Activated T-helper 1 cell treated with anti-CD3 and anti-CD28 coated beads, Interleukin-2, amount 50 U/mL, for 16 hours (primary cell): Measurements from ENCODE around the gene ANKS3.

Experiments
- DNase-seq, 2 donors: peaks; one replicate each; pipeline ENCODE4 v3.0.0-alpha.2; 2020; ENCODE audit warnings: low read depth in 1 of 2, low spot score in 1 of 2

The ANKS3 gene

DNA sequence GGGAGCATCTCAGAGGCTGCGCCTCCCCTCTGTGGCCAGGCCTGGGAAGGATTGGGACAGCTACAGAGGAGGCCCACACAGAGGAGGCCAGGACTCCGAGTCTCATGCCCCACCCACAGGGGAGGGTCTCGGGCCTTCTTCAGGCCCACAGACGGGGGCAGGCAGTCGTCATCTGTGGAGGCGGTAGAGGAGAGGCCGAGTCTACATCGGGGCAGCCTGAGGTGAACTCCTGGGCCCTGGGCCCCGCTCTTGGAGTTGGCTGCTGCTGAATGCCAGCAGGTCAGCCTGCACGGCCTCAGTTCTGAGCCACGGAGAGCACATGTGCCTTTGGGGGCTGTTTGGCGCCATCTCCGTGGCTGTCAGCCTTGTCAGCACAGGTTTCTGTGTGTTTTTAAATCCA is 48.8 kb downstream of the ANKS3 start:
- DNase-seq: no peak

DNA sequence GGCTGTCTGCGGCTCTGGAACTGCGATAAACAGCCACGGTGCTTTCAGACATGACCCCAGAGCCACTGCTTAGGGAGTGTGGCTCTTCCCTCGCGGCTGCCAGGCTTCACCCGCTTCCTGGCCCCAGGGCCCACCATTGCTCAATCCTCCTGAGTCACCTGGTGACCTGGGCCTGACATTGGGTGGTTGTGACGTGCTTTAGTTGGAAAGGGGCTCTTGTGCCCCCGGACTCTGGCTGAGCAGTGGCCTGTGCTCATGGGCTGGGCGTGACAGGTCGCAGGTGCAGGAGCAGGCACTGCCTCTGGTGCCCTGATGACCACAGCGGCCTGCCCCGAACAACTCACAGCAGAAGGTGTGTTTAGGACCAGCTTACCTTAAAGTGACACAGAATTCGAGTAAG is 49.3 kb downstream of the ANKS3 start:
- DNase-seq: no peak

DNA sequence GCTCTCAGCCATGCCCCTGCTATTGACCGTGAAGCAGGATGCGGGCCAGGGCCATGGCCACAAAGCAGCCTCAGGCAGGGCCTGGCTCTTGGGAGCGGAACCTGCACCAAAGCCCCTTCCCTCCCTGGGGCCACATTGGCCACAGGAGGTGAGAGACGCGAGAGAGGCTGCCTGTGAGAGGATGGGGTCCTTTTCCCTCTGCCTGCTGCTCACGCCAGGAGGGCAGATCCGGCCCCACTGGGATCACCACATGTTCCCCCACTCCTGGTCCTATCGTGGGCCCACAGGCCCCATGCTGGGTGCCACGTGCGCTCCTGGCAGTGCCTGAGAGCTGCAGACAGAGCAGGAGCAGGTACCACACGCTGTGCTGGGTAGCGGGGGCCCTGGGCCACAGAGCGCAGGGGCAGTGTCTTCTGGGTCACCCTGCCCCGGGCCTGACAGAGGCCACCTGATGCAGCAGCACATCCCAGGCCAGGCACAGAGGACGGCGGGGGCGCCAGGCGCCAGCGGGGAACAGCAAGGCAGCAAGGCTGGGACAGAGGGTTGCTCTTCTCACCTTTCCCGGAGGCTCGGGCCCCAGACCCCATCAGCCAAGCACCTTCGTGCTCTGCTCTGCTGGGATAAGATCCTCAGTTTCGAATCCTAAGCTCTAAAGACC is 49.9 kb downstream of the ANKS3 start:
- no peak for DNase-seq

DNA sequence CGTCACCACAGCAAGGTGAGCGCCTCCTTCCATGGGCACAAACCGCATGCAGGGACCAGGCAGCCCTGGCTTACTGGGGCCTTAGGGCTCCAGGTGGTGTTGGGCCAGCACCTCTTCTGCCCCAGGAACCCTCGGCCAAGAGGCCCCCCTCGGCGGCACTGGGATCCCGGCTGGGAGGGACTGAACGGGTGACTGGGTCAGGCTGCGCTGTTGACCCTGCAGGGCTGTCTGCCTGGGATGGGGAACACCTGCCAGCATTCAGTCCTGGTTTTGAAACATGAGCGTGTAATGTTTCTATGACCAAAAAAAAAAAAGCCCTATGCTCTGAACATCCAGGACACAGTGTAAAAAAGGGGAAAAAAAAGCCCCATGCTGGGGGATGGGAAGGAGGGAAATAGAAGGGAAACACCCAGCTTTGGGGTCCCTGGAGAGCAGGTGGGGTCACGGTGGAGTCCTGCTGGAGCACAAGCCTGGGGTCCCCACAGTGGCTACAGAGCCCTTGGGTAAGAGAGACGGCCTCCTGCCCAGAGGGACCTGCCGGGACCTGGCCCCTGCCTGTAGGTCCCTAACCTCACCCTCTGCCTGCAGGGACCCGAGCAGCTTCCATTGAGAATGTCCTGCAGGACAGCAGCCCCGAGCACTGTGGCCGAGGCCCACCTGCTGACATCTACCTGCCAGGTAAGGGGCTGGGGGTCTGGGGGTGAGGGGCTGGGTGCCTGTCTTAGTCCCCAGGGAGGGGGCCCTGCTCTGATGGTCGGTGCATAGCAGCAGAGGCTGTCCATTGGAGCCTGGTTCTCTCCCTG is 50.6 kb downstream of the ANKS3 start:
- DNase-seq: no peak

DNA sequence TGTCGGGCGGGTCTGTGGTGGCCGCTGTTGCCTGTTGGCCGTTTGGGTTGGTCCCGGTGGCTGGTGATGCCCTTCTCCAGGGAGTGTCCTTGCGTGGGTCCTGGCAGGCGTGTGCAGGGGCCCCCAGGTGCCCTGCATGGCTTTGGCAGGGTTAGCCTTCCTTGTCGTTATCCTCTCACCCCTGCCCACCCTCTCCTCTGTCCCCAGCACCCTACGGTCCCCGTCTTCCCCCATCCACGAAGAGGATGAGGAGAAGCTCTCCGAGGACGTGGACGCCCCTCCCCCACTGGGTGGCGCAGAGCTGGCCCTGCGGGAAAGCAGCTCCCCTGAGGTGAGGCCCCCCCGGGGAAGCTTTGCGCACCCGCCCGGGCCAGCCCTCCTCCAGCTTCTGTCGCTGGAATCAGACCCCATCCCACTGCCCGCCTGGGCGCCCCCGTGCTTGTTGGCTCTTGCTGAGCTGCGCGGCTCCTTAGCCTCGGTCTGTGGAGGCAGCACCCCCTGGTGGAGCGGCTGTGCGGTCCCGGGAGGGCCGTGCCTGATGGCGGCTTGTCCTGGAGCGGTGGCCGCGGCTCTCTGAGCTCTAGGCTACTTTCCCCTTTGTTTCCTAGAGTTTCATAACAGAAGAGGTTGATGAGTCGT is 51.3 kb downstream of the ANKS3 start:
- DNase-seq: no peak

DNA sequence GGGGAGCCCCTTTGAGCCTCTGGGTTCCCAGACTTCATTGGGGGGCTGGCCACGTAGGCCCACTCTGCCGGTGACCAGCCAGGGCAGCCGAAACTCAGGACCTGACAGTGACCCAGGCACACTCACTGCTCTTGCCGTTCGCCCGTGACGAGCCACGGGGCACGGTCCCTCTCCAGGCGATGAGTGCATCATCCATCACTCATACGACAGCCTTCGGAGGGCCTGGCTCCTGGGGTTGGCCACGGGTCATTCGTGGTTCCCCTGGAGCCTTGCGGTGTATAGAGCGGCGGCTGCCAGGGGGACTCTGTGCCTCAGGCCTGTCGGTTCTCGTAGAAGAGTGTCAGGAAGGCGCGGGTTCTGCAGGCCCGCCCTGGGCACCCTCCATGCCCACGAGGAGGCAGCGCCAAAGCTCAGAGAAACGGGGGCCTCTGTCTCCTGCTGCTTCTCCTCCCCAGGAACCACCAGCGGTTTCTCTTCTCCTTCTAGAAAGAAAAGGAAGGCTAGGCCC is 51.9 kb downstream of the ANKS3 start:
- no peak for DNase-seq

DNA sequence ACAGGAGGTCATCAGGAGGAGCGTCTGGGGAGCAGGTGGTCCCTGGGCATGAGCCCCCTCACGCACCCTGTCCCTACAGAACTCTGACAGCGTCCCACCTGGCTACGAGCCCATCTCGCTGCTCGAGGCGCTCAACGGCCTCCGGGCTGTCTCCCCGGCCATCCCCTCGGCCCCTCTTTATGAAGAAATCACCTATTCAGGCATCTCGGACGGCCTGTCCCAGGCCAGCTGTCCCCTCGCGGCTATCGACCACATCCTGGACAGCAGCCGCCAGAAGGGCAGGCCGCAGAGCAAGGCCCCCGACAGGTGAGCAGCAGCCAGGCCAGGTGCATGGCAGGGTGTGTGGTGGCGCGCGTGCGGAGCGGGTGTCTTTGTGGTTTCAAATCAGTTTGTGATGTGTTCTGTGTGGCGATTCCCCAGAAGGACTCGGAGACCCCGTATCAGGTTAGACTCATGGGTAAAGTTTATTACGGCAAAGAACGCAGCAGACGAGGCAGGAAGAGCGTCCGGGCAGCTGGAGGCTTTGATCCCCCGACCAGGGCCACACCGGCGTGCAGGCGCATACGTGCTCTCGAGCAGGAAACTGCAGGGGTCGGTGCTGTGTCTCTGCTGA is 52.5 kb downstream of the ANKS3 start:
- DNase-seq: no peak

DNA sequence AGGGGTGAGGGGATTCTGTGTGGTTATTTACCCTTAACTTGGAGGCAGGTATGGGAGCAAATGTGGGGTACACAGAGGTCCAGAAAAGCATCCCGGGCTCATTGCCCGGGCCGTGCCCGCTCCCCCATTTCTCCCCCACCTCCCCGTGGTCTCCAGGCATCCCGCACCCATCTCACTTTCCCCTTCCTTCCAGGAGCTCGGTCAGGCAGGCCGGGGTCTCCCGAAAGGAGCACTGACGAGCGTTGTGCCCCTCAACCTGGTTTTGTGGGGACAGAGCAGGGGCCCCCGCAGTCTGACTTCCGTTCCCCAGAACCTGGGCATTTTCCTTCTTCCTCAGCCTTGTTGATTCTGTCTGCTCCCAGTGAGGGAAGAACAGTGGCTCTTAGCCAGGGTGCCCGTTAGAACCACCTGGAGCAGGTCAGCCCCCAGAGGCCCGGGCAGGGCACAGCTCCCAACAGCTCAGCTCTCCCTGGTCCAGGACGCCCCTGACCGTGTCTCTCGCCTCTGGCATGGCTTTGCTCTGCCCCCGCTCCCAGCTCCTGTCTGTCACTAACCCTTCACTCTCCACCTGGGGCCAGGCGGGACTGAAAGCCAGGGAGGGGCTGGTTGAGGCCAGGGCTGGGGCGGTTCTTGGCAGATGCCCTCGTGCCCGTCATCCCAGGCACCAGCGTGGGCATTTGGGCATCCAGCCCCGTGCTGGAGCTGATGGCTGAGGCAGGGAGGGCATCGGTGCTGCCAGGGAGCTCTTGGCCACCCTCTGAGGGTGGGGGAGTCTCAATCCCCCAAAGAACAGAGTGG is 53.2 kb downstream of the ANKS3 start:
- DNase-seq: no peak

DNA sequence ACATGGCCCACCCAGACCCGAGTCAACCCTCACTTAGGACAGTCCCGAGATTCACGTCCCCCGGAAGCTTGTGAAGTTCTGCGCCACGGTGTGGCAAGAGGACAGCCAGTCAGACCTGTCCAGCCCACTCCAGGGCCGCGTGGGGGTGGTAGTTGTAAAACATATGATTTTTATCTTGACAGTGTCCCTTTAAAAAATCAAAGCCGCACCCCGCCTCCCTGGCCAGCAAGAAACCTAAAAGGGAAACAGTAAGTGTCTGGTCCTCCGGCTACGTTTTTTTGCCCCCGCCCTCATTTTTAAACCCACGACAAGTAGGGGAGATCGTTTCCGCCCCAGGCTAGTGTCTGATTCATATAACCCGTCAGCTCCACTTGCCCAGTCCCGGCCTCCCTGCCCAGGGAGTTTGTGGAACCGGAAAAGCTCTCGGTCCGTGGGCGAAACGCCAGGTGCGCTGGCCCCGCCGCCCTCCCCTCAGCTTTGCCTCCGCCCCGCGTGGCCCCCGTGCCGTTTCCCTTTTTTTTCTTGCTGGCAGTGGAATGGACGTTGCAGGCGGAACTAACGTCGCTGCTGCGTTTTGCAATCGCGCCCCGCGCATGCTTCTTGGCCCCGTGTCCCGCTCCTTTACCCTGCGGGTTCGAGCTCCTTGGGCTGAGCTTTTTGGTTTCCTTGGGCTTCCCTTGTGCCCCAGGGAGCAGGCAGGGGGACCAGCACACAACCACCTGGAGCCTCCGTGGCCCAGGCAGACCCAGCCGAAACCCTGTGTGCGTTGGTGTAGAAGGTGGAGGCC is 54.0 kb downstream of the ANKS3 start:
- DNase-seq: no peak

DNA sequence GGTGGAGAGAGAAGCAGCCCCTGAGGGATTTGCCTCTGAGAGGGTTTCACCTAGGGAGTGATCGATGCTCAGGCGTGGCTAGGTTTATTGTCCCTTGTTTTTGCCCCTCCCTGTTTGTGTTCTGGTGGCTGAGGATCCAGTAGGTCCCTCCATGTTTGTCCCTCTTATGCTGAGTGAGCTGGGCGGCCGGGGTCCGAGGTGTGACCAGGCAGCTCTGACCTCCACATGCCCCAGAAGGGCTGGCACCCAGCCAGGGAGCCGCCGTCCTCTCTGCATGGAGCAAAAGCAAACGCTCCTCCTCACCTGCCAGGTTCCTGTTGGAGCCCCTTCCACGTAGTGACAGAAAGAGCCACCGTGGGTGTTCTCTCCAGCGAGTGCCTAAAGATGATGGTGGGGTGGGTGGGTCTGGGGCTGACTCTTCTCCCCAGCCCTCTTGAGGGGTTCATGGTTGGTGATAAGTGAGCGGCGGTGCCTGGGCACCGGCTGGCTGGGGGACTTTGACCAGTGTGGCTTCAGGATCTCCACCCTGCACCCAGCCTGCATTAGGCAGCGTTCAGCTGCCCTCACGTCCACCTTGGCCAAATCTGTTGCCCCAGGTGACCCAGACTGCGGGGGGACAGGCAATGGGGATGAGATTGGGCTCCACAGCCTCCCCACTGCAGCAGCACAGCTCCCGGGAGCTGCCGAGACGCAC is 54.8 kb downstream of the ANKS3 start:
- DNase-seq: no peak

DNA sequence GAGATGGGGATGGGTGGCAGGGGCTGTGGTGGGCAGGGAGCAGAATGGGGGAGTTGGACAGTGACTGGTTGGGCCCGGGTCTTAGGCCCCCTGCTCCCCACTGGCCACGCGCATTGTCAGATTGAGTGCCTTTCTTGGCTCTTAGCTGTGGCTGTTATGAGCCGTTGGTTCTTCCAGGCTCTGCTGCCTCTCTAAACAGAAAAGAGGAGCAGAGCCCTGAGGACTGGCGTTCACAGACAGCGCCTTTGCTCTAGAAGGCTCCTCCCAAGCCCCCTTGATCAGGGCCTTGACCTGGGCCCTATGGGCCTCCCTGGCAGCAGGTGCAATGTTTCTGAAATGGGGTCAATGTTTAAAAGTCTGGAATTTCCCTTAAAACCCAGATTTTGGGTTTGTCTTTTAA is 55.5 kb downstream of the ANKS3 start:
- no peak for DNase-seq

DNA sequence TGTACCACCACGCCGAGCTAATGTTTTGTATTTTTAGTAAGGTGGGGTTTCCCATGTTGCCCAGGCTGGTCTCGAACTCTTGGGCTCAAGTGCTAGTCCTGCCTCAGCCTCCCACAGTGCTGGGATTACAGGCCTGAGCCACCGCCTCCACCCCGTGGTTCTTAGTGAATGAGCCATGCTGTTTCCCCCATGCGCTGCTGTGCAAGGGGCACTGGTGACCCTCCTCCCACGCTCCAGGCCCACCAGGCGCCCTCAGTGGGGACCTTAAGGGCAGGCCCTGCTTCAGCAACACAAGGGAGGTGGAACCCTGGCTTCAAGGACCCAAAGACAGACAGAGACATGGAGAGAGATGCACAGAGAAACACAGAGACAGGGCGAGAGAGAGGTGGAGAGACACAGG is 56.1 kb downstream of the ANKS3 start:
- DNase-seq: no peak

DNA sequence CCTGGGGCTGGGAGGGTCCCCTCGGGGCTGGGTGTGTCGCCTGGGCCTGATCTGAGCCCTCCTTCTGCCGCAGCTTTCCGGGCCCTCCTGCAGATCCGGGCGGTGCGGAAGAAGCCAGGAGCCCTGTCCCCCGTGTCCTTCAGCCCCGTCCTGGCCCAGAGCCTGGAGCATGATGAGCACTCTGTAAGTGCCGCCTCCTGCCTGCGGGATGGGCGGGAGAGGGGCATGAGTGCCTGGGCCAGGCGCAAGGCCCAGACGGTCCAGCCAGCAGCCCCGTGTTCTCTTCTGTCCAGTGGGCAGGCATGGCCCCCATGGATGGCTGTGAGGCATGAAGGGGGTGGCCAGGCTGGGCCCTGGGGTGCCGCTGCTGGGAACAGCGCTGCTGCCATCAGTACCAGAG is 56.7 kb downstream of the ANKS3 start:
- no peak for DNase-seq

DNA sequence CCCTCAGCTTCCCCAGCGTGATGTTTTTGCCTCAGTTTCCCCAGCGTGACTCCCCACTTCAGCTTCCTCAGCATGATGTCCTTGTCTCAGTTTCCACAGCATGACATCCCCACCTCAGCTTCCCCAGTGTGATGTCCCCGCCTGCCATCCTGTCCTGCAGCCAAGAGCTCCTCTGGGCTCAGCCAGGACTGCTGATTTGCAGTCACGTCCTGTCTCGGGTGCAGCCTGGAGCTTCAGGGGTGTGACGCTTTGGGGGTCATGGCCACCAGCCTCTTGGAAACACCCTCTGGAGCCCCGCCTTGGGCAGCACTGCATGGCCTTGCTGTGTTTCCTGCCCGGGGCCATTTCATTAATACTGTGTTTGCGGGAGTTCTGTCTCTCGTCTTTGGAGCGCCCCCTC is 57.2 kb downstream of the ANKS3 start:
- no peak for DNase-seq

DNA sequence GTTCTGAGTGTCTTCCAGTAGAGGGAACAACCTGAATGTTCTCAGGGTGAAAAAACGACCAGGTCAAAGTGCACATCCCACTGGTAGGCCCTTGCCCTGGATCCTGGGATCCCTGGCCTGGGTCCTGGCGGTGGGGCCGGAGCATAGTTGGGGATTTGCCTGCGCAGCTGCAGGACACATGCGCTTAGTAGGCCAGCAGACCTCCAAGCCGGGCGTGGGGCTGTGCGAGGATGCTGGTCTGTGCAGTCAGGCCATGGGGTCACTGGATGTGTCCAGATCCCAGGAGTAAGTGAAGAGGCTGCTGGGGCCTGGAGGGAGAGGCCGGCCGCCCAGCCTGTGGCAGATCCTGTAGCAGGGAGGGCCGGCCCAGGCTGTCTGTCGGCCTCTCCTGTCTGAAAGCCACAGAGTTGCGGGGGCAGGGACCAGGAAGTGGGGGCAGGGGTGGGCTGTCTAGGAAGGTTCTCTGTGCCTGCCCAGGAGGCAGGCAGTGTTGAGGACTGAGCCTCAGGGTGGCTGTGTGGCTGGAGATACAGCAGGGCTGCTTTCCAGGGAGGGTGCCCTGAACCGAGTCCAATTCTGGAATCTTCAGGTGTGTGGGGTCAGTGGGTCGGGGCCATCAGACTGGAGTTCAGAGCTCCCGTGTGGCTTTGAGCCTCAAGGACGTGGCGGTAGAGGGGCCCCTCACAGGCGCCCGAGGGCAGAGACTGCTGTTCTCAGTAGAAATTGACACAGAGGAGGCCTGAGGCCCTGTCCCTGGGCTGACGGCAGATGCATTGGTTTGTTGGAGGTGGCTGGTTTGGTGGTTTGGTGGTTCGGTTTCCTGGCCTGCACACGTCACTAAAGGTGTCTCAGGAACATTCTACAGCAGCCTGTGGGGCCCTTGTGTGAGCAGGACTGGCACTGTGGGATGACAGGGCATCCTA is 57.9 kb downstream of the ANKS3 start:
- DNase-seq: peak; percentile 34 to 43

DNA sequence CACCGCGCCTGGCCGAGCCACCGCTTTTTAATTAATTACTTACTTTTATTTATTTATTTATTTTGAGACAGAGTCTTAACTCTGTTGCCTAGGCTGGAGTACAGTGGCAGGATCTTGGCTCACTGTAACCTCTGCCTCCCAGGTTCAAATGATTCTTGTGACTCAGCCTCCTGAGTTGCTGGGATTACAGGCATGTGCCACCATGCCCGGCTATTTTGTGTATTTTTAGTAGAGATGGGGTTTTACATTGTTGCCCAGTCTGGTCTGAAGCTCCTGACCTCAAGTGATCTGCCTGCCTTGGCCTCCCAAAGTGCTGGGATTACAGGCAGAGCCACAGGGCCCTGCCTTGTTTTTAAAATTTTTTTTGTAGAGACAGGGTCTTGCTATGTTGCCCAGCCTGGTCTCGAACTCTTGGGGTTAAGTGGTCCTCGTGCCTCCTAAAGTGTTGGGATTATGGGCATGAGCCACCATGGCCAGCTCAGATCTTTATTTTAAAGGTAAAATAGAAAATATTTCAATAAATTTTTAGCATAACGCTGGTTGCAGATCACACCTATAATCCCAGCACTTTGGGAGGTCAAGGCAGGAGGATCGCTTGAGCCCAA is 59.0 kb downstream of the ANKS3 start:
- no peak for DNase-seq

DNA sequence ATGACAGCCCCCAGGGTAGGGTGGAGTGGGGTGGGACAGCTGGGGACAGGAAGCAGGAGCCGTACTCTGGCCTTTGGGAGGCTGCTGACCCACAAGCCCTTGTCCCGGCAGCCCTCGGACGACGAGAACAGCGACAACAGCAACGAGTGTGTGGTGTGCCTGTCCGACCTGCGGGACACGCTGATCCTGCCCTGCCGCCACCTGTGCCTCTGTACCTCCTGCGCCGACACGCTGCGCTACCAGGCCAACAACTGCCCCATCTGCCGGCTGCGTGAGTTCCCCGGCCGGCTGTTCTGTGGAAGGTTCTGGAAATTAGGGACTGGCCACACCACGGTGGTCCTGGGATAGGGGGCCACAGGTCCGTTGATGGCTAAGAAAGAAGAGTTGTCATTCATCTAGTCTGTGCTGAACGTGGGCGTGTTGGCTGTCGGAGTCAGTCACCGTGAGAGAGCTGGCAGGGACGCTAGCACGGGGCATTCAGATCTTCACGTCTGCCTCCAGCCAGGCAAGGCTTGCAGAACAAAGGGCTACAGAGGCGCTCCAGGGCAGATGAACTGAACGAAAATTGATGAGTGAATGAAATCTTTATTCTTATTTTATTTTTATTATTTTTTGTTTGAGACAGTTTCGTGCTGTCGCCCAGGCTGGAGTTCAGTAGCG is 60.6 kb downstream of the ANKS3 start:
- DNase-seq: no peak
